Esophagus squamous epithelium (tissue), 5 donors: ENCODE data around the gene PPIP5K1. TPM values are rescaled to one million over a fixed set of nuclear protein-coding genes. Genes with fewer than 3 reads are reported as not detected.

ENCODE experiments used
- DNase-seq: peaks from one replicate; lab custom pipeline; 2025; lab: John Stamatoyannopoulos, UW
- H3K27ac ChIP-seq, 4 donors: fragments of 200-600 bp; sonication (generic); one replicate each; pipeline ENCODE4 v1.5.1; 2016 to 2019; ENCODE audit warnings: mild to moderate bottlenecking in 1 of 4
- H3K27me3 ChIP-seq, 4 donors: fragments of 200-600 bp; sonication (generic); 1 replicate in 3 of 4; 2 replicates in 1 of 4; pipeline versions ENCODE4 v1.5.1 to v1.6.0; 2017 to 2021; ENCODE audit warnings: antibody characterized with exemption in 1 of 4
- H3K36me3 ChIP-seq, 3 donors: fragments of 200-600 bp; sonication (generic); one replicate each; pipeline ENCODE4 v1.5.1; 2016 to 2019
- H3K4me1 ChIP-seq, 3 donors: fragments of 200-600 bp; sonication (generic); one replicate each; pipeline ENCODE4 v1.5.1; 2017 to 2019
- H3K4me3 ChIP-seq, 4 donors: fragments of 200-600 bp; sonication (generic); 1 replicate in 3 of 4; 2 replicates in 1 of 4; pipeline ENCODE4 v1.5.1; 2016 to 2019; ENCODE audit warnings: mild to moderate bottlenecking in 2 of 4, moderate library complexity in 1 of 4
- H3K9me3 ChIP-seq, 3 donors: fragments of 200-600 bp; sonication (generic); one replicate each; pipeline ENCODE4 v1.5.1; 2016 to 2019
- CTCF ChIP-seq, 6 experiments: fragments of 450-650 bp in 4 of 6; fragments of 200-600 bp in 2 of 6; sonication (generic) in 2 of 6; IDR thresholded peaks; one replicate each; pipeline ENCODE4 v1.5.1; 2016 to 2019; ENCODE audit warnings: antibody characterized with exemption in 6 of 6, mild to moderate bottlenecking in 4 of 6, moderate library complexity in 4 of 6
- POLR2A ChIP-seq, 4 donors: fragments of 450-650 bp; IDR thresholded peaks; one replicate each; pipeline ENCODE4 v1.6.1; 2017; ENCODE audit warnings: antibody characterized with exemption in 4 of 4, mild to moderate bottlenecking in 4 of 4, moderate library complexity in 3 of 4
- WGBS, 2 donors: methylation state at CpG; one replicate each; pipeline ENCODE4 v1.1.5; 2018; 5-methylcytosine and 5-hydroxymethylcytosine counted together
- intact Hi-C: fragments of 100-400 bp; cut with DNase I; formaldehyde crosslinking; loops from one replicate; pipeline ENCODE4 v1.15.0; 2022
- total RNA-seq, 4 donors: library from RNA; depleted of rRNA; stranded (reverse); fragments of >200 nt; gene quantifications; one replicate each; pipeline ENCODE4 v1.1.0, GENCODE V29; 2016
- donor health status: DM: yes; HTN: yes; CAD: no.

PPIP5K1 gene
- total RNA-seq, 4 donors from 2014 or later, result 21.4 to 33.0 (median 26.7) TPM

GRCh38 chr15:43526261-43526930, 63.6 kb downstream of the PPIP5K1 start:
- Histone ChIP-seq H3K4me3 (no peak overlapping the region), H3K27me3 (no peaks in the 10 kb centered on the region), H3K36me3 (peaks cover 0 to 37% (median 0%) of the 10 kb centered on the region in 3 donors), H3K9me3 (no peaks in the 10 kb centered on the region), H3K27ac (no peak overlapping the region), H3K4me1 (no peaks in the 10 kb centered on the region)
- no peak for DNase-seq
- TF ChIP-seq POLR2A (IDR thresholded peaks at IDR 0.05), result no peak
- no peak for TF ChIP-seq CTCF (IDR thresholded peaks at IDR 0.05)
- intact Hi-C loops, result no loop called here
- 75 to 86% methylated on average over 7 of the region's 11 CpGs for WGBS, 2 donors

GRCh38 chr15:43525131-43525530, 64.9 kb downstream of the PPIP5K1 start:
- no peaks in the 10 kb centered on the region for H3K4me1 ChIP-seq
- H3K27me3 ChIP-seq, result no peaks in the 10 kb centered on the region
- H3K27ac ChIP-seq, result no peak overlapping the region
- TF ChIP-seq CTCF (IDR thresholded peaks at IDR 0.05), result no peak
- no peak for TF ChIP-seq POLR2A (IDR thresholded peaks at IDR 0.05)
- H3K36me3 ChIP-seq, result peaks cover 0 to 44% (median 0%) of the 10 kb centered on the region in 3 donors
- H3K9me3 ChIP-seq, result no peaks in the 10 kb centered on the region
- H3K4me3 ChIP-seq, result no peak overlapping the region
- WGBS, 2 donors, result 83 to 90% methylated on average over 3 to 4 of the region's 4 CpGs
- intact Hi-C loops, result no loop called here
- DNase-seq, result no peak

- no peaks in the 10 kb centered on the region for H3K4me1 ChIP-seq
- TF ChIP-seq POLR2A (IDR thresholded peaks at IDR 0.05) (no peak), CTCF (IDR thresholded peaks at IDR 0.05) (no peak)
- no peak overlapping the region for H3K4me3 ChIP-seq
- 73 to 78% methylated on average over 2 to 3 of the region's 4 CpGs for WGBS, 2 donors
- H3K27me3 ChIP-seq, result no peaks in the 10 kb centered on the region
- no peak overlapping the region for H3K27ac ChIP-seq
- peaks cover 0 to 44% (median 0%) of the 10 kb centered on the region in 3 donors for H3K36me3 ChIP-seq
- no peak for DNase-seq
- H3K9me3 ChIP-seq, result no peaks in the 10 kb centered on the region
- intact Hi-C loops, result no loop called here
Observed at GRCh38 chr15:43524254-43524845, 65.7 kb downstream of the PPIP5K1 start.

- 43 to 69% methylated on average over 7 of the region's 7 CpGs for WGBS, 2 donors
- no peak for TF ChIP-seq CTCF (IDR thresholded peaks at IDR 0.05)
- no peak for TF ChIP-seq POLR2A (IDR thresholded peaks at IDR 0.05)
- Histone ChIP-seq H3K4me3 (no peak overlapping the region), H3K9me3 (no peaks in the 10 kb centered on the region), H3K27ac (no peak overlapping the region), H3K4me1 (peaks cover 0 to 6% (median 0%) of the 10 kb centered on the region in 3 donors), H3K36me3 (peaks cover 0 to 44% (median 0%) of the 10 kb centered on the region in 3 donors), H3K27me3 (peaks cover 0 to 6% (median 0%) of the 10 kb centered on the region in 4 donors)
- no peak for DNase-seq
- intact Hi-C loops, result no loop called here
Observed at GRCh38 chr15:43523646-43524045, 66.4 kb downstream of the PPIP5K1 start.

GRCh38 chr15:43522247-43522646, 67.8 kb downstream of the PPIP5K1 start:
- 60 to 76% methylated on average over 1 to 7 of the region's 9 CpGs for WGBS, 2 donors
- TF ChIP-seq POLR2A (IDR thresholded peaks at IDR 0.05) (no peak), CTCF (IDR thresholded peaks at IDR 0.05) (no peak)

More at GRCh38 chr15:43522247-43522646, 67.8 kb downstream of the PPIP5K1 start:
- peaks cover 0 to 20% (median 4%) of the 10 kb centered on the region in 3 donors for H3K4me1 ChIP-seq
- no peak for DNase-seq
- peaks cover 0 to 20% (median 0%) of the 10 kb centered on the region in 4 donors for H3K27me3 ChIP-seq
- no peak overlapping the region for H3K4me3 ChIP-seq
- no peak overlapping the region for H3K27ac ChIP-seq
- H3K9me3 ChIP-seq, result no peaks in the 10 kb centered on the region
- intact Hi-C loops, result no loop called here
- H3K36me3 ChIP-seq, result peaks cover 0 to 44% (median 0%) of the 10 kb centered on the region in 3 donors
